Skeletal muscle satellite cell (primary cell): Measurements from ENCODE around the gene TMSB10.
"Not testable (repeated sequence)": the region's sequence is repeated elsewhere in the genome, so short reads cannot be mapped to it uniquely, and the experiment has no call there.

ENCODE experiments used
- H3K27me3 ChIP-seq: 2 replicates; pipeline ENCODE4 v1.7.0; 2013; ENCODE audit warnings: low read length; ENCODE audit not compliant: control insufficient read depth, insufficient read depth
- H3K36me3 ChIP-seq: 2 replicates; pipeline ENCODE4 v1.7.0; 2013; ENCODE audit warnings: mild to moderate bottlenecking, control low read depth, low read length; ENCODE audit not compliant: insufficient read depth
- H3K4me1 ChIP-seq: 2 replicates; pipeline ENCODE4 v1.7.0; 2013; ENCODE audit warnings: low read length; ENCODE audit not compliant: control insufficient read depth, insufficient read depth
- H3K4me2 ChIP-seq: 2 replicates; pipeline ENCODE4 v1.7.0; 2013; ENCODE audit warnings: mild to moderate bottlenecking, low read length
- H3K4me3 ChIP-seq: 2 replicates; pipeline ENCODE4 v1.7.0; 2013; ENCODE audit warnings: low read length
- H3K9ac ChIP-seq: 2 replicates; pipeline ENCODE4 v1.7.0; 2013; ENCODE audit warnings: mild to moderate bottlenecking, low read depth, low read length, moderate library complexity
- H3K9me3 ChIP-seq: replicated peaks from 2 replicates; pipeline ENCODE4 v1.7.0; 2013; ENCODE audit warnings: mild to moderate bottlenecking, control low read depth, low read length

TMSB10 gene

GRCh38 chr2:84872691-84873090 is 32.8 kb upstream of the TMSB10 start:
- not testable (repeated sequence) for H3K27me3 ChIP-seq, H3K4me1 ChIP-seq, H3K9me3 ChIP-seq, H3K4me2 ChIP-seq, H3K4me3 ChIP-seq, H3K36me3 ChIP-seq, H3K9ac ChIP-seq

- no peaks in the 10 kb centered on the region for H3K36me3 ChIP-seq
- peaks cover 9% of the 10 kb centered on the region for H3K27me3 ChIP-seq
- no peak overlapping the region for H3K4me3 ChIP-seq
- H3K4me1 ChIP-seq: no peaks in the 10 kb centered on the region
- no peak overlapping the region for H3K4me2 ChIP-seq
- no peak overlapping the region for H3K9ac ChIP-seq
- no peaks in the 10 kb centered on the region for H3K9me3 ChIP-seq
Measured at GRCh38 chr2:84873350-84873749, 32.1 kb upstream of the TMSB10 start.

GRCh38 chr2:84874381-84875212 is 30.9 kb upstream of the TMSB10 start:
- H3K4me1 ChIP-seq: no peaks in the 10 kb centered on the region
- no peak overlapping the region for H3K4me2 ChIP-seq
- H3K9ac ChIP-seq: no peak overlapping the region
- H3K9me3 ChIP-seq: no peaks in the 10 kb centered on the region
- H3K27me3 ChIP-seq: peaks cover 18% of the 10 kb centered on the region
- no peak overlapping the region for H3K4me3 ChIP-seq
- H3K36me3 ChIP-seq: no peaks in the 10 kb centered on the region

- H3K4me3 ChIP-seq: no peak overlapping the region
- peaks cover 3% of the 10 kb centered on the region for H3K4me1 ChIP-seq
- peaks cover 22% of the 10 kb centered on the region for H3K27me3 ChIP-seq
- H3K9me3 ChIP-seq: no peaks in the 10 kb centered on the region
- no peak overlapping the region for H3K4me2 ChIP-seq
- H3K9ac ChIP-seq: no peak overlapping the region
- no peaks in the 10 kb centered on the region for H3K36me3 ChIP-seq
Measured at GRCh38 chr2:84875213-84875560, 30.3 kb upstream of the TMSB10 start.

GRCh38 chr2:84875619-84876018 is 29.8 kb upstream of the TMSB10 start:
- not testable (repeated sequence) for H3K4me3 ChIP-seq, H3K4me1 ChIP-seq, H3K4me2 ChIP-seq, H3K36me3 ChIP-seq, H3K9ac ChIP-seq, H3K9me3 ChIP-seq
- H3K27me3 ChIP-seq: peaks cover 26% of the 10 kb centered on the region

- no peak overlapping the region for H3K4me3 ChIP-seq
- peaks cover 10% of the 10 kb centered on the region for H3K4me1 ChIP-seq
- H3K9me3 ChIP-seq: no peaks in the 10 kb centered on the region
- H3K4me2 ChIP-seq: no peak overlapping the region
- no peaks in the 10 kb centered on the region for H3K36me3 ChIP-seq
- no peak overlapping the region for H3K9ac ChIP-seq
- peaks cover 28% of the 10 kb centered on the region for H3K27me3 ChIP-seq
Measured at GRCh38 chr2:84876369-84876768, 29.1 kb upstream of the TMSB10 start.

- Histone ChIP-seq H3K4me1 (peaks cover 10% of the 10 kb centered on the region), H3K9ac (no peak overlapping the region), H3K4me3 (no peak overlapping the region), H3K4me2 (no peak overlapping the region), H3K27me3 (peaks cover 28% of the 10 kb centered on the region), H3K9me3 (no peaks in the 10 kb centered on the region), H3K36me3 (no peaks in the 10 kb centered on the region)
Measured at GRCh38 chr2:84878459-84878858, 27.0 kb upstream of the TMSB10 start.

- no peak overlapping the region for H3K9ac ChIP-seq
- H3K36me3 ChIP-seq: no peaks in the 10 kb centered on the region
- H3K4me2 ChIP-seq: peak overlapping the region; percentile 44
- peaks cover 10% of the 10 kb centered on the region for H3K4me1 ChIP-seq
- peaks cover 28% of the 10 kb centered on the region for H3K27me3 ChIP-seq
- no peak overlapping the region for H3K4me3 ChIP-seq
- no peaks in the 10 kb centered on the region for H3K9me3 ChIP-seq
Measured at GRCh38 chr2:84878896-84879583, 26.4 kb upstream of the TMSB10 start.

- peaks cover 10% of the 10 kb centered on the region for H3K4me1 ChIP-seq
- no peaks in the 10 kb centered on the region for H3K36me3 ChIP-seq
- peak overlapping the region; percentile 85 for H3K4me2 ChIP-seq
- peaks cover 28% of the 10 kb centered on the region for H3K27me3 ChIP-seq
- H3K4me3 ChIP-seq: peak overlapping the region; percentile 71
- peak overlapping the region; percentile 41 for H3K9ac ChIP-seq
- H3K9me3 ChIP-seq: no peaks in the 10 kb centered on the region
Measured at GRCh38 chr2:84879584-84880394, 25.7 kb upstream of the TMSB10 start.

GRCh38 chr2:84880395-84880644 is 25.1 kb upstream of the TMSB10 start:
- Histone ChIP-seq H3K4me1 (peaks cover 10% of the 10 kb centered on the region), H3K9ac (peak overlapping the region; percentile 41)

GRCh38 chr2:84880645-84881521 is 24.6 kb upstream of the TMSB10 start, which contains the start of gene TRABD2A:
Gene TRABD2A (minus strand): TSS chr2:84881084. CDS start chr2:84881039, 45 bp downstream.
- peak within 1 kb of the TSS; percentile 71 for H3K4me3 ChIP-seq
- peak within 1 kb of the TSS; percentile 56 for H3K9ac ChIP-seq
- peaks cover 10% of the 10 kb centered on the region for H3K4me1 ChIP-seq
- H3K4me2 ChIP-seq: peak within 1 kb of the TSS; percentile 85
- no peaks in the 10 kb centered on the region for H3K9me3 ChIP-seq
- H3K36me3 ChIP-seq: no peaks in the 10 kb centered on the region
- peaks cover 28% of the 10 kb centered on the region for H3K27me3 ChIP-seq

More at GRCh38 chr2:84880395-84880644, 25.1 kb upstream of the TMSB10 start:
- H3K36me3 ChIP-seq: no peaks in the 10 kb centered on the region
- H3K4me2 ChIP-seq: peak overlapping the region; percentile 85
- H3K9me3 ChIP-seq: no peaks in the 10 kb centered on the region
- H3K4me3 ChIP-seq: peak overlapping the region; percentile 71
- H3K27me3 ChIP-seq: peaks cover 28% of the 10 kb centered on the region
